GM18951 (cell line): ENCODE measurements around the gene TSC2.
"Not testable (repeated sequence)": the region's sequence is repeated elsewhere in the genome, so short reads cannot be mapped to it uniquely, and the experiment has no call there.

Source experiments
- POLR2A ChIP-seq: IDR thresholded peaks from 4 replicates; pipeline ENCODE4 v1.6.1; 2011; ENCODE audit warnings: mild to moderate bottlenecking; ENCODE audit not compliant: insufficient read length, insufficient read depth; ENCODE audit errors: extremely low read depth
- in situ Hi-C: fragments of 300-500 bp; cut with MboI; formaldehyde crosslinking; loops from one replicate; pipeline ENCODE4 v1.12.0; 2022; ENCODE audit warnings: low sequenced_read_pairs, mixed read lengths, inconsistent platforms; ENCODE audit not compliant: unreplicated experiment

The TSC2 gene

DNA sequence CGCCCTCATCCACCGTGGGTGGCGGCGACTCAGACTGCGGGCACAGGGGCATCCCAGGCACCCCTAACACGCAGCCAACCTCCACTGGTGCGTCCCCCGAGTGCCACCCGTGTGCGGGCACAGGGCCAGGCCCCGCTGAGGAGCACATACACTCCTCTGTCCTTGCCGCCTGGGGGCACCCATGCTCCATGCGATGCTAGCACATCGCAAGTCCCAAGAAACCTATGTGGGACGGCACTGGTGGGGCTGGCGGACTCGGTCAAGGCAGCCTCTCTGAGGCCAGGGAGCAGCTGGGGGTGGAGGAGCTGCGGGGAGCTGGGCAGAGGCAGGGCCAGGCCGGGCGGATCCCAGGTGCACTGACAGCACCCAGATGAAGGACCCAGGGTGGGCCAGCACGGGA lies 42.1 kb upstream of the TSC2 start:
- TF ChIP-seq POLR2A = no peak
- in situ Hi-C loops = no loop called here

DNA sequence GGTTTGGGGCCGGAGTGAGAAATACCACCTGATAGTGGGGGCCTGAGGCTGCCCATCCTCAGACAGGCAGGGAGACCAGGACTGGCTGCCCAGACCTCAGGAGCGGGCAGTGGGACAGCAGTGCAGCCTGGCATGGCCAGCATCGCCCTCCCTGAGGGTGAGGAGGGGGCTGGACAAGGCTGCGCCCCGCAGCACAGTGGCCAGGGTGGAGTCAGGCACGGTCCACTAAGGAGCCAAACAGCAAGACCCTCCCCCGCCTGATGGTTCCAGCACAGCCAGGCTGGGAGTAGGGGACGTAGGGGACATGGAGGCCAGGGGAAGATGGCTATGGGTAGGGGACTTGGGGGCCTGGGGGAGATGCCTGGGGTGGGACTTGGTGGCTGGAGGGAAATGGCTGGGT lies 41.5 kb upstream of the TSC2 start:
- in situ Hi-C loops = no loop called here
- no peak for TF ChIP-seq POLR2A

DNA sequence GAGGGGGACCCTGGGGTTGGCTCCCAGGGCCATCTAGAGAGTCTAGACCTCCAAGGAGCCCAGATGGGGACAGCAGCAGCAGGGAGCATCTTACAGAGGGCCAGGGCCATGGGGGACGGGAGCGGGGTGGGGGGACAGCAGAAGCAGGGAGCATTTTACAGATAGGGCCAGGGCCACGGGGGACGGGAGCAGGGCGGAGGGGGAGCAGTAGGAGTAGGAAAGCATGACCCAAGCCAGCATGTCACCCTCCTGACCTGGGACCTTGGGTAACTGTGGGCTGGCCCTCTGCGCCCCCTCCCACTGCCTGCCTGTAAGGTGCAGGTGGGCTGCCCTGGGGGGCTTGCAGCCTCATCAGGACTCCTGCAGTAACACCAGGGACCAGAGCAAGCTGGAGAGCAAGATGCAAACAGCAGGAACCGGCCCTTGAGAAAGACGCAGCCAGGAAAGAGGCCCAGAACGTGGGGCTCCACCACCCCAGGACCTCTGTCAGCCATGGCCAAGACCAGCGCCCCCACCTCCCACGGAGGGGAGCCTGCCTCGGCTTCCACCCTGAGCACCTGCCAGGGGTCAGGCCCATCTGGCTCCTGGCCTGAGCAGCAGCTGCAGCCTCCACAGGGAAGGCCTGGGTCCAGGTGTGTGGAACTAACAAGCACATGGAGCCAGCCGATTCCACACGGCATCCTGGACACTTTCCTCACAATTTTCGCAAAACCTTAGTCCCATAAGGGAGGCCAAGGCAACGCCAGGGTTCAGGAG lies 40.5 kb upstream of the TSC2 start:
- in situ Hi-C loops = no loop called here
- TF ChIP-seq POLR2A = no peak

DNA sequence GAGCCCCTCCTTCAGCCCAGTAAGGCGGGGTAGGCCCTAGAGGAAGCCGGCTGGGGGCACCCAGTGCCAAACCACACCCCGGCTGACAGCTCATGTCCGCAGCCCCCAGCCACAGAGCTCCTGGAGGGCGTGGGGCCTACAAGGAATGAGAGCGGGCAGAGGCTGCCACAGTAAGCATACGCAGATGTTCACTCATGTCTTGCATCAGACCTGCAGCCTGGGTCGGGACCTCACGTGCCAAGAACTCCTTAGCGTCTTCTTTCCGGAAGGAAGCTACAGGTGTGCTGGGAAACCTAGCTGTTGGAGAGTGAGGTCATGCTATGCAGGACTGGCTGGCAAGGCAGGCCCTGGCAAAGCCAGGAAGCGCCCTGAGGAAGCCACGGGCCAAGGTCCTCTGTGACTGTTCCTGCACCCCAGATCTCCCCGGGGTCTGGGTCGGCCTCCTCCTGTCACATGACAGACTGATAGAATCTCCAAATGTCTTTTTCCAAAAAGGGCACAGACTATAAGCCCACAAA lies 39.7 kb upstream of the TSC2 start:
- in situ Hi-C loops = no loop called here
- TF ChIP-seq POLR2A = no peak

DNA sequence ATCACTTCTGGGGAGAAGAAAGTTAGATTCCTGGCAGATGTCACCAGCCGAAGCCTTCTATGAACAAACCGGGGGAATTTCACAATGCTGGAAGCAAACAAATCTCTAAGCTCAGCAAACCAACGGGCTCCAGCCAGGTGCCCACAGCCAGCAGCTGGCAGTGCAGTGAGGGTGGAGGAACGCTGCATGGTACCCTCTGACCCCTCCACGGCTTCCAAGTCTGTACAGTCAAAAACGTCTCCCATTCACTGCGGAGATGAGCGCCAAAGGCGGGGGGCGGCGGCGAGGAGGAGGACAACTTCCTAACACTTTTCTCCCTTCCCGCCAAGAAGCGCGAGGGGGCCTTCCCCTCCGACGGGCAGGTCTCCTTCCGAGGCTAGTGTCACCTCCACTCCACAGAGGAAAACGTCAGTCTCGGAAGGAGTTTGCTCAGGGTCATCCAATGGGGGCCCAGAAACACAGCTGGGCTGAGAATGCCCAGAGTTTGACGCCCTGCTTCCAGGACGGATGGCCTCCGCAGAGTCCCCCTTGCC lies 39.1 kb upstream of the TSC2 start:
- TF ChIP-seq POLR2A = no peak
- in situ Hi-C loops = no loop called here

DNA sequence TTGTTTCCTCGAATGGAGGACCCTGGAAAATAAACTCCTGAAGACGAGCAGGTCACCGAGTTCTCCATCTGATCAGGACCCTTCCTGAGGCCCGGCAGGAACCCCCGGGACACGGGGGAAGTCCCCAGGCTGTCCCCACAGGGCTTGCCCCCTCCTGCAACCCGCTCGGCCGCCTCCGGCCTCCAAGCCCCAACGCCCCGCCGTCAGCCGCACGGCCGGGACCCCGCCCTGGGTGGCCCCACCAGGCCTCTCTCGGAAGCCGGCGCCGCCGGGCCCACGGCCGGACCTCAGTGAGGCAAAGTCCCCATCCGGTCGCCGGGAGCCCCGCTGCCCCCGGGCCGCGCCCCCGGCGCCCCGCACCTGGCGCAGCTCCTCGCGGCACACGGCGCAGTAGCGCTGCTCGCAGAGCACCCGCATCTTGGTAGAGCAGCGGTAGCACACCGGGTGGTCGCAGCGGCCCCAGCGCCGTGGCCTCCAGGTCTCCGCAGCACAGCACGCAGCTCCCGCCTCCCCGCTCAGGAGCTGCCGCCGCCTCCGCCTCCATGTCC lies 38.5 kb upstream of the TSC2 start:
- in situ Hi-C loops = no loop called here
- TF ChIP-seq POLR2A = no peak

DNA sequence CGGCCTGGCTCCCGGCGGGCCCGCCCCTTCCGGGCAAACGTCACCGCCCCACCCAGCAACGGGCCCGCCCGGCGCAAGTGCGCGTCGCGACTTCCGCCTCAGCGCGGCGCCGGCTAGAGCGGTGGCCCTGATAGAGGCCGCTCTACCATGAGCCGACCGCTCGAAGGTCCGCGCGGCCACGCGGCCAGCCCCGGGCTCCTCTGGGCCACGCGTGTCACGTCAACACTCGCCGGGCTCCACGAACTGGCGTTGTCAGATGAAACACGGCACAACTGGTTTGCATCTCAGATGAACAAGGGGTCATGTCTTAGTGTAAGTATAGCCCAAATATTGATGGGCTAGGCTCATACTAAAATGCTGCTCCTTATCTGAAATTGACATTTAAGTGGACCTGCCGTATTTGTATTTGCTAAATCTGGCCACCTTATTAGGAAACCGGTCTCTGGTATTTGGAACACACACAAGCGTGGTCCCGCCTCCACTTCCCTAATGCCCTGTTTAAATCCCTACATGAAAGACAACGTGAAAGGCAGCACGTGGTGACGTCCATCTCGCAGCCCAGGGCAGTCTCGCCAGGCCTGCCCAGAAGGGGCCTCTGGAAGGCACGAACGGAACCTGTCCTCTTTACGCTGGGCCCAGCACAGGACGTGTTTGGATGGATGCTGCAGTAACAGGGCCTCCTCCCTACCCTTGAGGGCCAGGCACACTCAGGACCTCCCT lies 37.8 kb upstream of the TSC2 start, which contains the start of gene ZNF598:
TSS of gene ZNF598 (minus strand) at position 31 of the 720 bp plus-strand sequence.
- in situ Hi-C loops = no loop called here
- TF ChIP-seq POLR2A = peak; percentile 96

DNA sequence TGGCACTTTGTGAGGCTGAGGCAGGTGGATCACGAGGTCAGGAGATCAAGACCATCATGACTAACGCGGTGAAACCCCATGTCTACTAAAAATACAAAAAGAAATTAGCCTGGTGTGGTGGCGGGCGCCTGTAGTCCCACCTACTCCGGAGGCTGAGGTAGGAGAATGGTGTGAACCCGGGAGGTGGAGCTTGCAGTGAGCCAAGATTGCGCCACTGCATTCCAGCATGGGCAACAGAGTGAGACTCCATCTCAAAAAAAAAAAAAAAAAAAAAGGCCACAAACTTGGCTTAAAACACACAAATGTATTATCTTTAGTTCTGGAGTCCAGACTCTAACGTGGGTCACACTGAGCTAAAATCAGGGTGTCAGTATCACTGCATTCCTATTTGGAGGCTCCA lies 36.1 kb upstream of the TSC2 start:
- in situ Hi-C loops = not testable (repeated sequence)

DNA sequence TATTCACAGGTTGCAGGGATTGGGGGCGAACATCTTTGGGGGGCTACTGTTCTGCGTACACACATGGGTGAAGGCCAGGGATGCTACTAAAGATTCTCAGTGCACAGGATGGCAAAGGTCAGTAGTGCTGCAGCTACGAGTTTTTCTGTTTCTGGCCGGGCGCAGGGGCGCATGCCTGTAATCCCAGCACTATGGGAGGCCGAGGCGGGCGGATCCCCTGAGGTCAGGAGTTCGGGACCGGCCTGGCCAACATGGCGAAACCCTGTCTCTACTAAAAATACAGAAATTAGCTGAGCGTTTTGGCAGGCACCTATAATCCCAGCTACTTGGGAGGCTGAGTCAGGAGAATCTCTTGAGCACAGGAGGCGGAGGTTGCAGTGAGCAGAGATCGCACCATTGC lies 34.3 kb upstream of the TSC2 start:
- in situ Hi-C loops = no loop called here
- TF ChIP-seq POLR2A = no peak

DNA sequence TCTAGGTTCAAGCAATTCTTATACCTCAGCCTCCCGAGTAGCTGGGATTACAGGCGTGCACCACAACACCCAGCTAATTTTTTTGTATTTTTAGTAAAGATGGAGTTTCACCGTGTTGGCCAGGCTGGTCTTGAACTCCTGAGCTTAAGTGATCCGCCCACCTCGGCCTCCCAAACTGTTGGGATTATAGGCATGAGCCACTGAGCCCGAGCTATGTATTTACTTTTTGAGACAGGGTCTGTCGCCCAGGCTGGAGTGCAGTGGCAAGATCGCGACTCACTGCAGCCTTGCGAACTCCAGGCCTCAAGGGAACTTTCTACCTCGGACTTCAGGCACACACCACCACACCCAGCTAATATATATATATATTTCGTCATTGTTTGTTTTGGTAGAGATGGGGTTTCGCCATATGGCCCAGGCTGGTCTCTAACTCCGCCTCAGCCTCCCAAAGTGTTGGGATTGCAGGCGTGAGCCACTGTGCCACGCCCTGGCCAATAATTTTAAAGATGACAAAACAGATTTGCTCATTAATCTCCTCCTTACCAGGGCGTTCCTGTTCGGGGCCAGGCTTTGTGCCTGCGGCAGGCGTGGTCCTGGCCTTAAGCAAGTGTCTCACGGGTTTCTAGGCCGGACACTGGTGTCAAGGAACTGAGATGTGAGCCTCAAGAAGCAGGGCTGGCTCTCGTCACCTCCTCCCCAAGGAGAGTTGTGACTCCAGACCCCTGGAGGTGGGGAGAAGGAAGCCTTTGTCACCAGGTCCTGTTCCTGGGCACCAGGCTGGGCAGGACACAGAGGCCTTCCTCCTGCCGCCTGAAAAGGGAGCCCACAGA lies 32.5 kb upstream of the TSC2 start:
- in situ Hi-C loops = no loop called here
- TF ChIP-seq POLR2A = no peak

DNA sequence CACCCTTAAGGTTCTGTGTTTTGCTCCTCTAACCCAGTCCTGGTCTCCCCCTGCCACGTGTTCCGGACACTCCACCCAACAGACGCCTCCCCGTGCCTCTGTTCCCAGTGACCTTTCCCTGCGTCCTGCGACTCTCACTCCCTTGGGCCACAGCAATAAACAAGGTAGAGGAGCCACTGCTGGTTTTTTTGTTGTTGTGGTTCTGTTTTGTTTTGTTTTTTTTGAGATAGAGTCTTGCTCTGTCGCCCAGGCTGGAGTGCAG lies 31.9 kb upstream of the TSC2 start:
- TF ChIP-seq POLR2A = no peak
- in situ Hi-C loops = no loop called here

DNA sequence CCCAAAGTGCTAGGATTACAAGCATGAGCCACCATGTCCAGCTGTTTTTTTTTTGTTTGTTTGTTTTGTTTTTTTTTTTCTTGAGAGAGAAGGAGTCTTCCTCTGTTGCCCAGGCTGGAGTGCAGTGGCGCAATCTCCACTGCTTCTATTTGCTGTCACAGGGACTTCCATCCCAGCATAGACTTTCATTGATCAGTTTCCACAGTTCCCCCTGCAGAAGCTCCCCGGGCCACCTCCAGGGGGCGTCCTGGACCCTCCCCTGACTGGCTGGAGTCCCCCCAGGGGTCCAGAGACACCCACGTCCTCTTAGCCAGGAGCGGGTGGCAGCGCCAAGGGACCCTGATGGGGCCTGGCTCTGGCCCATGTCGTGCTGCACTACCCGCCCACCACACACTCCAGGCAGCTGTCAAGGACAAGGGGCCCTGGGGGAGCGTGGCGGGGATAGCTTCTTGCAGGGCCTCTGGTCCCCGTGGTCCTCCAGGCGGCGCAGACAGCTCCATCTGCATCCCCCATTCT lies 31.3 kb upstream of the TSC2 start:
- in situ Hi-C loops = no loop called here
- no peak for TF ChIP-seq POLR2A

DNA sequence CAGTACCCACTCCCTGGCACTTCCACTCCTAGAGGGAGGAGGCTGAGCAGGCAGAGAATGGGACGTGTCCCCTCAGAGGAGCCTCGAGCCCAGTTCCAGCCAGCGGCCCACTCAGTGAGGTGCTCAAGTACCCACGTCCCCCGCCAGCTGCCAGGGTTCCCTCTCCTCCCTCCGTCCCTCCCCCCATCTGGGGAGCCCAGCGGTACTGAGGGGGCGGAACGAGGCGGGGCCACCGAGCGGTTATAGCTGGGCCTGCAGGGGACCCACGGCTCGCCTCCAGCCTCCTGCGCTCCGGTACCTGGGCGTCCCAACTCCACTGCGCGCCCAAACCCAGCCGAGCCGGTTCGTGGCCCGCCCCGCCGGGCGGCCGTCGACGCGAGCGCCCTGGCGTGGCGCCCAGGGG lies 28.3 kb upstream of the TSC2 start, which contains the start of gene NPW:
TSS of gene NPW (plus strand) at position 268 of the 403 bp plus-strand sequence.
- in situ Hi-C loops = no loop called here

More for the DNA sequence above, 28.3 kb upstream of the TSC2 start, which contains the start of gene NPW:
- no peak for TF ChIP-seq POLR2A
